SIG-M5 treated with dmso at 0.1 percent for 504 hours (cell line): Measurements from ENCODE around the gene MTMR4.
A peak's percentile ranks its signal among the peaks of the same experiment; 100 is the strongest.
"Not testable (repeated sequence)": the region's sequence is repeated elsewhere in the genome, so short reads cannot be mapped to it uniquely, and the experiment has no call there.

ENCODE experiments used
- DNase-seq: peaks from one replicate; lab custom pipeline; 2025; ENCODE audit not compliant: unreplicated experiment; lab: John Stamatoyannopoulos, UW

Gene MTMR4

GRCh38 chr17:58513965-58514769, at the start of gene MTMR4:
MTMR4 (minus strand) TSS chr17:58514638; CDS start chr17:58514407, 231 bp downstream.
- DNase-seq, result peak; percentile 78

DNA sequence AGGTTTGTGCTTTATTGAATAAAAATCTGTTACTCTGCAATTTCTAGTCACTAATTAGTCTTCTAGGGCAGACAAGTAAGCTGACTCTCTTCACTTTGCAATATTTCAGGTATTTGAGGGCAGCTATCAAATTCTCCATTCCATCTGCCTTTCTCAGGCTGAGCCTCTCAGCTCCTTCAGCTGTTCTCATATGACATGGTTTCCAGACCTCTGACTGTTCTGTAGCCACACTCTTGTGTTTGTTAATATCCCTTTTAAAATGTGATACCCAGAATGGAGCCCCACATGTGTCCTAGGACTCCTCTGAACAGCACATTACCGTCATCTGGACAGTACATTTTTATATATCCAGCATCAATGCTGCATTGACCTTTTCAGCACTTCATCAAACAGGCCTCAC, 46.1 kb upstream of the MTMR4 start:
- no peak for DNase-seq

DNA sequence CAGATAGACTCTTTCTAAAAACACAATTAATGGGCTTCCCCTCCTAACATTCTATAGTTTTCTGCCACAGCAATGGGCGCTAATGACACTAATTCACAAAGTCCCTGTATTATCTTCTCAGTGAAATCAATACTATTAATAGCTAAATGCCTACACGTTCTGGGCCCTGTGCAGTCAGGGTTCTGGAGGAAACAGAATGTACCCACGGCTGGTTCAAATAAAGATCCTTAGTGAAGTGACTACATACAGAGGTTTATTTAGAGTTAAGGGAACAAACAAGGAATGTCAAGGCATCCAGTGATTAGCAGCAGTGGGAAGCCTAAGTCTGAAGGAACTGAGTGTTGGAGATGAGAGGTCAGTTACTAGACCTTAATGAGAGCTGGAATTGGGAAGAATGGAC, 43.5 kb upstream of the MTMR4 start:
- no peak for DNase-seq

DNA sequence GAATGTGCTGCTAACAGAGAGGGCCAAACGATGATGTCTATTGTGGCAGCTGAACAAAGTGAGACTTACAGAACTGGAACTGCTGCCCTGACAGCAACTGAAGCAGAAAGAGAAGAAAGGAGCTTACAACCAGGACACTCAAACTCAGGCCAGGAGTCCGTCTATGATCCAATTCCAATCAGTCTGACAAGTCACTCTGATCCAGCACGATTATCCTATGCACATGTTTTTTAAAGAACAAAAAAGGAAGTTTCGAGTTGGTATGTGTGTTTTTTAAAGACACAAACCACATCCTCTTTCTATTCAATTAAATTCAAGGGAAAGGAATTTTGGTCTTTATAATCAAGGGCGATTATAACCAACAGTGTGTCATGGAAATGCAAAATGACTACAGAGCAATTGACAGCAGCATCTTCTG, 42.4 kb upstream of the MTMR4 start:
- DNase-seq, result peak; percentile 86

GRCh38 chr17:58555109-58555508, 40.7 kb upstream of the MTMR4 start:
- DNase-seq, result not testable (repeated sequence)

DNA sequence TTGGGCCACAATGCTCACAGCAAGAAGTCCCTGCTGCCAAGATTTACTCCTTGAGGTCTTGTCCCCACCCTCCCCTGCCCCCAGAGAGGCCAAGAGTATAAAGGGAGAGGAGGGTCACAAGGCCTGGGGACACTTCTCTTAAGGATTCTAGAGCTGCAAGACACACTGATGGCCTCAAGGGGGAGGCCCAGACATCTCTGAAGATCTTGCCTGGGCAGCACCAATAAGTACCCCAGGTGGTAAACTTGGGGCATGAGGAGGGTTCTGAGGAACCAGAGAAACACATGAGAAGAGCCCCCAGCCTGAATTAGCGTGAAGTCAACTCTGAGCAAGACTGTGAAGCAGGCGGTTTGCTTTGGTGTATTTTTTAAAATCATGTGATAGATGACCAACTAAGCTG, 26.8 kb upstream of the MTMR4 start:
- peak; percentile 46 for DNase-seq

- no peak for DNase-seq
These were observed 25.3 kb upstream of the MTMR4 start for GRCh38 chr17:58539698-58540097.

DNA sequence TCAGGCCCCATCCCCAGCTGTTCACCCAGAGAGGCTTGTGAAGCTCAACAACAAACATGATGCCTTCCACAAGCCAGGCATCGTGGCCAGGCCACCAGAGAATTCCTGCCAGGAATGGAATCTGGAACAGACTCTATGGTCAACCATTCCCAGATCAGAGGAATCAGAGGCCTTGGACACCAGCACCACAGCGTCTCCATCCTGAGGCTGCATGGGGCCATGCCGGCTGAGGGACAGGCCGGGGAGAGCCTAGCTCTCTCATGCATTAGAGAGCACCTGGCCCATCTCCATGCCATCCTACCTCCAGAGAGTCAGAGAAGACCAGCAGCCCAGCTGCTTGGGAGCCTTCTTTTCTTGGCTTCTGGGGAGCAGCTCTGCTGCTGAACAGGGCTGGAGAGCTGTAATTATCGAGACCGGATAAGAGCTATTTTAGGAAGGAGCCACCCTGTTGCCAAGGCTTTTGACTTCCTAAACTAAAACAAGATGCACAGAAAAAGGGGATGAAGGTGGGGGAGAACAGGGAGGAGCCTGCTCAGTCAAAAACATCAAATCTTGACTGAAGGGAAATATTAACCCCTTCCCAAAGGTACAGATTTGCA, 24.5 kb upstream of the MTMR4 start:
- DNase-seq, result no peak

DNA sequence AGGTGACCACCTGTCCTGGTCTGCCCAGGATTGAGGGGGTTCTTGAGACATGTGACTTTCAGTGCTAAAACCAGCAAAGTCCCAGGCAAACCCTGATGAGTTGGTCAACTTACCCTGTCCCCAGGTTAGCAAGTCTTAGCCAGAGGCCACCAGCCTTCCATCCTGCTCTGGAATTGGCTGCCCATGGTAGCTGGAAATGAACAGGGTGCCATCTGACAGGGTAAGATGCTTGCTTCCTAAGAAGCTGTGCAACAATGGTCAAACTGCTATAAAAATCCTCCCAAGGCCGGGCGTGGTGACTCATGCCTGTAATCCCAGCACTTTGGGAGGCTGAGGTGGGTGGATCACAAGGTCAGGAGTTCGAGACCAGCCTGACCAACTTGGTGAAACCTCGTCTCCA, 22.8 kb upstream of the MTMR4 start:
- no peak for DNase-seq

GRCh38 chr17:58536542-58536941, 22.1 kb upstream of the MTMR4 start:
- DNase-seq, result no peak

DNA sequence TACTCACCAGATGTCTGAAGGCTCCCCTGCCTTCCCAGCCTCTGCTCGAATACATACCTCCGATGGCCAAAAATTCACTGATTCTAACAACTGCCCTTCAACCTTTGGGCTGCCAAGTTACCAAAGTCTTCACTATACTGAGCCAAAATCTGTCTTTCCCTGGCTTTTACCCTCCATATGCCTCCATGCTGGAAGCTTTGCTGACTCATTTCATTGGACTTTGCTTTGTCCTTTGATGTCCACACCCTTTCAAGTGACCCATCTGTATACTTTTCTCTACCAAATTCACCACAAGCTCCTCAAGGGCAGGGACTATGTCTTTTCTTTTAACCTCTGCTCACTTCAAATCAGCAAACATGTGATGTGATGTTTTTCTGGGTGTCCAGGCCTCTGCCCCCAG, 21.0 kb upstream of the MTMR4 start:
- DNase-seq, result no peak

- DNase-seq, result peak; percentile 91
These were observed 20.5 kb upstream of the MTMR4 start for GRCh38 chr17:58534901-58535421.

- no peak for DNase-seq
These were observed 19.9 kb upstream of the MTMR4 start for GRCh38 chr17:58534331-58534730.

DNA sequence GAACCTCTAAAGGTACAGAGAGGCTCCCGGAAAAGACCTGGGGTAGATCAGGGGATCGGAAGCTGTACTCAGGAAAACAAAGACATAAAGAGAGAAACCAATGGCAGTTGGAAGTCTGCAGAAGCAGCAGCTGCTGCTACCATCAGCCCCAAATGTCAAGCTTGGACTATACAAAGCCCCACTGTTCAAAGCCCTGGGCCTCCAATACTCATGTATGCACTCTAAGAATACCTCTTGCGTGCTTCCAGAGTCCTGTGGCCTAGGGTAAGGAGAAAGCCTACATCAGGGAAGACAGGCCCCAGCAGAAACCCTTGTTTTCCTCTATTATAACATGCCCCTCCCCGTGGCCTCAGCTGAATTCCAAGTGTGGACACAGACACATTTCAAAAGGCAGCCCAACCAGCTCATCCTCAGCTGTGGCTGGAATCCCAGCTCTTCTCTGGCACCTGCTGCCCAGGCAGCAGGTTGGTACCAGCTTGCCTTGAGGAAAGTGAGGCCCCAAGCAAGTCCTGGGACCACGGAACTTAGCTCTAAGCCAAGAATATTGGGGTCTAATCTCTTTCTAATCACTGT, 19.3 kb upstream of the MTMR4 start:
- DNase-seq, result no peak

GRCh38 chr17:58532555-58532951, 18.1 kb upstream of the MTMR4 start:
- DNase-seq, result no peak

DNA sequence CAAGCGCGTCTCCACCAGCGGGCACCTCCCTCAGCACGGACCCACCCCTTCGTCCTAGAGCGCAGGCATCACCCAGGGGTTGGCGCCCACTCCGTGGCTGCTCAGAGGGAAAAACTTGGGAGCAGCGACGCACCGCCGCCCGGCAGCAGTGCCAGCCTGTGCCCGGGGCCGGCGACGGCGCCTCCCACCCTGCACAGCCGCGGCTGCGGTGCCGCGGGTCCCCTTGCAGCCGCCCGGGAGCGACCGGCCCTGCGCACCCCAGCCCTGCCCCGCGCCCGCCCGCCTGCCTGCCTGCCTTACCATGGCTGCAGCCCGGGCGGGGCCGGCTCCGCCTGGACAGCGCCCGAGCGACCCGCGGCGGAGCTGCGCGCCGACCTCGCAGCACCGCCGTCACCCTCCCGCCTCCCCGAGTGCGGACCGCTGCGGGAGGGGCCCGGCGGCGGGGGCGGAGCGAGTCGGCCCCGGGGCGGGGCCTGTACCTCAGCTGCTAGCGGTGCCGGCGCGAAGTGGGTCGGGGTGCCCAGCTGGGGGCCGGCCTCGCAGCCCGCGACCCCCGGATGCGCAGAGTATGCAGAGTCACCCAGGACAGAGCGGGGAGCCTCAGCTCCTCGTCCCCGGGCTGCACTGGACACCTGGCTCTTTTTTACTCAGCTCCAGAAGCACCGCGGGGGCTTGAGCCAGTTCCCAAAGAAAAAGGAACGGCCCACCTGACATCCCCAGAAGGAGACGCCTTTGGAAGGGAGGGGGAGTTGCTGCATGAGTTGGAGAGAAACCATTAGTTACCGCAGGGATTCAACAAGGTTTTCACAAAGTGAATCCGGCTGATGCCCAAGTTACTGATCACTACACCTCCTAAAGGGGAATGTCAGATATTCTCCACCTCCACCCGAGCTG, 17.5 kb upstream of the MTMR4 start:
- DNase-seq, result no peak

DNA sequence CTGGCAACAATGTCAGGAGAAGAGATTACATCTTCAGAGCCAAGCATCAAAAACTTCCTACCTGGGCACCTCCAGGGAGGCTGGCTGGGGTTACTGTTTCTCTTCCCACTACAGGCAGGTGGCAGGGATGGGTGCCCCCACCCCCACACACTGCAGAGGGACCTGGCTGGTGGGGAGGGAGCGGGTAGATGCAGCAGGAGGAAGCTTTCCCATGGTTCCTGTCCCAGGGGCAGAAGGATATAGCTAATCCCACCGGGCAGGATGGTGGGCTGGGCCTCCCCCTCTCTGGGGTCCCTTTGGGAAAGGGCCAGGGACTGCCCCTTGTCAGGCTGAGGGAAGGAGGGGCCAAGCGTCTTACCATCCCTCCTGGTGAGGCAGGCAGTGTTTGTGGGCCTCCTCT, 16.7 kb upstream of the MTMR4 start:
- no peak for DNase-seq

DNA sequence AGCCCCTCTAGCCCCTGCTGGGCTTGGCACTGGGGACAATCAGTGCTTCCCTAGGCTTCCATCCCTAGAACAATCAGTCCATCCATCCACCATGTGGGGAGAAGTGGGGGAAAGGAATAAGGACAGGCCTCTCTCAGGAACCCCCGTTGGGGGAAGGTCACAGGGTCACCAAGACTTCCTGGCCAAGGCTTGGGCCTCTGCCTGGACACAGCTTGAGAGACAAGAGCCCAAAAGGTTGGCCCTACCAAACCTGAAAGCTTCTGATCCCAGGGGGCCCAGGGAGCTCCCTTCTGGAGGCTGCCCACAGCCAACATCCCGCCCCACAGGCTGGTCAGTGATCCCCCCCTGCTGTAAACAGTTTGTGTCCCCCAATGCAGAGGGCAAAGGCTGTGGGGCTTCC, 16.2 kb upstream of the MTMR4 start:
- DNase-seq, result no peak

GRCh38 chr17:58529275-58529674, 14.8 kb upstream of the MTMR4 start:
- no peak for DNase-seq

GRCh38 chr17:58528443-58528842, 14.0 kb upstream of the MTMR4 start:
- no peak for DNase-seq

- no peak for DNase-seq
These were observed 13.5 kb upstream of the MTMR4 start for GRCh38 chr17:58527949-58528348.
